Measurements from ENCODE around the gene IGFBP1. TPM values are rescaled to one million over a fixed set of nuclear protein-coding genes. Genes with fewer than 3 reads are reported as not detected.

IGFBP1 gene
- total and polyA plus RNA-seq, 2 donors (not counting 1 experiment from before 2014, with no cell fraction given), result not detected

- Histone ChIP-seq H3K79me2 (ENCODE audit: control insufficient read depth, insufficient read depth, low read length) (no peaks in the 10 kb centered on the region), H3K4me3 (ENCODE audit: control extremely low read depth in 1 of 5, extremely low read depth in 1 of 5, insufficient read depth in 1 of 5, low read depth in 2 of 5, low read length in 4 of 5) (no peak overlapping the region), H2AFZ (ENCODE audit: insufficient read depth, low read depth, low read length, poor library complexity, severe bottlenecking) (no peak overlapping the region), H4K20me1 (ENCODE audit: control insufficient read depth, insufficient read depth, low read length, poor library complexity, severe bottlenecking) (no peaks in the 10 kb centered on the region), H3K27ac (ENCODE audit: low read length in 2 of 2) (no peak overlapping the region), H3K9ac (ENCODE audit: low read length) (no peak overlapping the region), H3K36me3 (replicated peaks in 1 of 2; ENCODE audit: control extremely low read depth in 1 of 2, control insufficient read depth in 1 of 2, extremely low read depth in 1 of 2, insufficient read depth in 2 of 2, low read length in 1 of 2) (no peaks in the 10 kb centered on the region), H3K9me3 (ENCODE audit: control extremely low read depth in 1 of 3, control insufficient read depth in 2 of 3, insufficient read depth in 1 of 3, low read length in 2 of 3) (no peaks in the 10 kb centered on the region), H3K4me2 (replicated peaks; ENCODE audit: low read depth, low read length, poor library complexity, severe bottlenecking) (no peak overlapping the region), H3K4me1 (ENCODE audit: control insufficient read depth in 2 of 2, insufficient read depth in 2 of 2, low read length in 2 of 2) (no peaks in the 10 kb centered on the region), H3K27me3 (replicated peaks in 1 of 4; ENCODE audit: control extremely low read depth in 1 of 4, control insufficient read depth in 3 of 4, insufficient read depth in 4 of 4, low read length in 3 of 4) (peaks cover 0 to 27% (median 21%) of the 10 kb centered on the region in 4 experiments)
- peaks cover 2% of the 10 kb centered on the region for H3K4me1 Mint-ChIP-seq
- intact Hi-C loops (cut with micrococcal nuclease), result no loop called here
- ChIA-PET CTCF (interaction anchor here (0.9 kb wide), 1 partner anchor 1276 kb away, joined by 4 read pairs; no protein-coding TSS in a partner anchor), POLR2A (no interaction called here)
- H3K27me3 Mint-ChIP-seq, result peaks cover 63% of the 10 kb centered on the region
- DNase-seq (no peak), ATAC-seq (ENCODE audit: low read depth) (no peak)
- no peaks in the 10 kb centered on the region for H3K9me3 Mint-ChIP-seq (ENCODE audit: insufficient read depth)
- TF ChIP-seq, protein P1, sequence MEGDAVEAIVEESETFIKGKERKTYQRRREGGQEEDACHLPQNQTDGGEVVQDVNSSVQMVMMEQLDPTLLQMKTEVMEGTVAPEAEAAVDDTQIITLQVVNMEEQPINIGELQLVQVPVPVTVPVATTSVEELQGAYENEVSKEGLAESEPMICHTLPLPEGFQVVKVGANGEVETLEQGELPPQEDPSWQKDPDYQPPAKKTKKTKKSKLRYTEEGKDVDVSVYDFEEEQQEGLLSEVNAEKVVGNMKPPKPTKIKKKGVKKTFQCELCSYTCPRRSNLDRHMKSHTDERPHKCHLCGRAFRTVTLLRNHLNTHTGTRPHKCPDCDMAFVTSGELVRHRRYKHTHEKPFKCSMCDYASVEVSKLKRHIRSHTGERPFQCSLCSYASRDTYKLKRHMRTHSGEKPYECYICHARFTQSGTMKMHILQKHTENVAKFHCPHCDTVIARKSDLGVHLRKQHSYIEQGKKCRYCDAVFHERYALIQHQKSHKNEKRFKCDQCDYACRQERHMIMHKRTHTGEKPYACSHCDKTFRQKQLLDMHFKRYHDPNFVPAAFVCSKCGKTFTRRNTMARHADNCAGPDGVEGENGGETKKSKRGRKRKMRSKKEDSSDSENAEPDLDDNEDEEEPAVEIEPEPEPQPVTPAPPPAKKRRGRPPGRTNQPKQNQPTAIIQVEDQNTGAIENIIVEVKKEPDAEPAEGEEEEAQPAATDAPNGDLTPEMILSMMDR (IDR thresholded peaks at IDR 0.05), result no peak
- no peak for TF ChIP-seq EZH2 (IDR thresholded peaks at IDR 0.05; ENCODE audit: borderline replicate concordance, insufficient read depth, low read depth, low read length, poor library complexity, severe bottlenecking)
- 65% methylated on average over 4 of the region's 4 CpGs for WGBS (ENCODE audit: insufficient coverage)
- no peak overlapping the region for H3K27ac Mint-ChIP-seq
- H3K4me3 Mint-ChIP-seq, result no peak overlapping the region
Observed at GRCh38 chr7:45893996-45894664, 5.8 kb downstream of the IGFBP1 start.

GRCh38 chr7:45894665-45895062 is 6.4 kb downstream of the IGFBP1 start:
- Histone ChIP-seq H3K9me3 (ENCODE audit: control extremely low read depth in 1 of 3, control insufficient read depth in 2 of 3, insufficient read depth in 1 of 3, low read length in 2 of 3) (no peaks in the 10 kb centered on the region), H2AFZ (ENCODE audit: insufficient read depth, low read depth, low read length, poor library complexity, severe bottlenecking) (no peak overlapping the region), H3K4me3 (ENCODE audit: control extremely low read depth in 1 of 5, extremely low read depth in 1 of 5, insufficient read depth in 1 of 5, low read depth in 2 of 5, low read length in 4 of 5) (no peak overlapping the region), H3K4me1 (ENCODE audit: control insufficient read depth in 2 of 2, insufficient read depth in 2 of 2, low read length in 2 of 2) (no peaks in the 10 kb centered on the region), H3K27ac (ENCODE audit: low read length in 2 of 2) (no peak overlapping the region), H4K20me1 (ENCODE audit: control insufficient read depth, insufficient read depth, low read length, poor library complexity, severe bottlenecking) (no peaks in the 10 kb centered on the region), H3K79me2 (ENCODE audit: control insufficient read depth, insufficient read depth, low read length) (no peaks in the 10 kb centered on the region), H3K9ac (ENCODE audit: low read length) (no peak overlapping the region), H3K4me2 (replicated peaks; ENCODE audit: low read depth, low read length, poor library complexity, severe bottlenecking) (no peak overlapping the region), H3K36me3 (replicated peaks in 1 of 2; ENCODE audit: control extremely low read depth in 1 of 2, control insufficient read depth in 1 of 2, extremely low read depth in 1 of 2, insufficient read depth in 2 of 2, low read length in 1 of 2) (no peaks in the 10 kb centered on the region), H3K27me3 (replicated peaks in 1 of 4; ENCODE audit: control extremely low read depth in 1 of 4, control insufficient read depth in 3 of 4, insufficient read depth in 4 of 4, low read length in 3 of 4) (peaks cover 0 to 21% (median 18%) of the 10 kb centered on the region in 4 experiments)
- intact Hi-C loops (cut with micrococcal nuclease), result no loop called here
- ChIA-PET POLR2A (no interaction called here), CTCF (no interaction called here)
- Mint-ChIP-seq H3K27ac (no peak overlapping the region), H3K9me3 (ENCODE audit: insufficient read depth) (no peaks in the 10 kb centered on the region), H3K4me3 (no peak overlapping the region), H3K27me3 (peaks cover 58% of the 10 kb centered on the region), H3K4me1 (no peaks in the 10 kb centered on the region)
- TF ChIP-seq, protein P1 (IDR thresholded peaks at IDR 0.05), result no peak
- TF ChIP-seq EZH2 (IDR thresholded peaks at IDR 0.05; ENCODE audit: borderline replicate concordance, insufficient read depth, low read depth, low read length, poor library complexity, severe bottlenecking), result no peak
- no peak for DNase-seq
- no peak for ATAC-seq (ENCODE audit: low read depth)

Data from B cell (primary cell).